ENCODE measurements around the gene LAT. TPM values are rescaled to one million over a fixed set of nuclear protein-coding genes. Genes with fewer than 3 reads are reported as not detected.

LAT gene
- polyA plus RNA-seq, 1 of the 3 experiments (the other 2 are of a cell fraction): 8.0 TPM

DNA sequence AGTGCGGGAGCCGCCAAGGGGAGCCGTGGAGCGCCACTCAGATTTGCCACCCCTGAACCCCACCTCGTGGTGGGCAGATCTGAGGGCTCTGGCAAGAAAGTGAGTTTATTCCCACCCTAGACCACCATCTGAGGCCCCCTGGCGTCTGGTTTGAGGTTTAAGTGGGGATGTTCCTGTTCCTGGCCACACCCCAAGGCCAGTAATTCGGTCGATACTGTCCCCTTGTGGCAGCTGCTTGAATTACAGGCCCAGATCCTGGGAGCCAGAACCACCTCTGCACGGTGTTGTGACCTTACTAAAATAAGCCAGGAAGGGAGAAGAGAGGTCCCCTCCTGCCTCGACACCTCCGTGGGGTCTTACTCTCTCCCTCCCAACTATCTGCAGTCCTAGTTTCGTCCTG is 3.3 kb upstream of the LAT start:
- 80% methylated on average over 5 of the region's 12 CpGs for WGBS (ENCODE audit: low lambda C conversion rate)
- POLR2A ChIA-PET: no interaction called here
- Histone ChIP-seq H3K27me3 (ENCODE audit: insufficient read depth) (no peaks in the 10 kb centered on the region), H3K4me3 (ENCODE audit: low read depth in 2 of 2, low read length in 1 of 2) (no peak overlapping the region), H3K4me2 (no peak overlapping the region), H3K9me2 (no peaks in the 10 kb centered on the region), H3K79me2 (ENCODE audit: insufficient read depth) (peaks cover 10% of the 10 kb centered on the region), H3F3A (replicated peaks; ENCODE audit: insufficient read depth) (no peaks in the 10 kb centered on the region), H3K9me3 (no peaks in the 10 kb centered on the region), H2AFZ (ENCODE audit: low read depth) (no peak overlapping the region), H3K27ac (ENCODE audit: low read depth in 2 of 2, low read length in 1 of 2) (no peak overlapping the region), H3K4me1 (ENCODE audit: control insufficient read depth in 1 of 2, insufficient read depth in 2 of 2, low read depth in 1 of 2, low read length in 1 of 2) (no peaks in the 10 kb centered on the region), H3K9ac (no peak overlapping the region), H3K36me3 (replicated peaks in 1 of 2; ENCODE audit: control insufficient read depth in 1 of 2, insufficient read depth in 2 of 2, low read length in 1 of 2) (peaks cover 13 to 16% of the 10 kb centered on the region in 2 experiments), H4K20me1 (ENCODE audit: insufficient read depth) (no peaks in the 10 kb centered on the region)
- peak; percentile 72 for DNase-seq
- TF ChIP-seq GATA2 (CRISPR knock-in tag; IDR thresholded peaks at IDR 0.05) (no peak), EP300 (IDR thresholded peaks at IDR 0.05; ENCODE audit: borderline replicate concordance in 1 of 2, low read depth in 1 of 2, low read length in 1 of 2) (no peak)
- TF ChIP-seq, protein P1, sequence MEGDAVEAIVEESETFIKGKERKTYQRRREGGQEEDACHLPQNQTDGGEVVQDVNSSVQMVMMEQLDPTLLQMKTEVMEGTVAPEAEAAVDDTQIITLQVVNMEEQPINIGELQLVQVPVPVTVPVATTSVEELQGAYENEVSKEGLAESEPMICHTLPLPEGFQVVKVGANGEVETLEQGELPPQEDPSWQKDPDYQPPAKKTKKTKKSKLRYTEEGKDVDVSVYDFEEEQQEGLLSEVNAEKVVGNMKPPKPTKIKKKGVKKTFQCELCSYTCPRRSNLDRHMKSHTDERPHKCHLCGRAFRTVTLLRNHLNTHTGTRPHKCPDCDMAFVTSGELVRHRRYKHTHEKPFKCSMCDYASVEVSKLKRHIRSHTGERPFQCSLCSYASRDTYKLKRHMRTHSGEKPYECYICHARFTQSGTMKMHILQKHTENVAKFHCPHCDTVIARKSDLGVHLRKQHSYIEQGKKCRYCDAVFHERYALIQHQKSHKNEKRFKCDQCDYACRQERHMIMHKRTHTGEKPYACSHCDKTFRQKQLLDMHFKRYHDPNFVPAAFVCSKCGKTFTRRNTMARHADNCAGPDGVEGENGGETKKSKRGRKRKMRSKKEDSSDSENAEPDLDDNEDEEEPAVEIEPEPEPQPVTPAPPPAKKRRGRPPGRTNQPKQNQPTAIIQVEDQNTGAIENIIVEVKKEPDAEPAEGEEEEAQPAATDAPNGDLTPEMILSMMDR (IDR thresholded peaks at IDR 0.05): peak; percentile 57
- CTCF ChIA-PET: no interaction called here

DNA sequence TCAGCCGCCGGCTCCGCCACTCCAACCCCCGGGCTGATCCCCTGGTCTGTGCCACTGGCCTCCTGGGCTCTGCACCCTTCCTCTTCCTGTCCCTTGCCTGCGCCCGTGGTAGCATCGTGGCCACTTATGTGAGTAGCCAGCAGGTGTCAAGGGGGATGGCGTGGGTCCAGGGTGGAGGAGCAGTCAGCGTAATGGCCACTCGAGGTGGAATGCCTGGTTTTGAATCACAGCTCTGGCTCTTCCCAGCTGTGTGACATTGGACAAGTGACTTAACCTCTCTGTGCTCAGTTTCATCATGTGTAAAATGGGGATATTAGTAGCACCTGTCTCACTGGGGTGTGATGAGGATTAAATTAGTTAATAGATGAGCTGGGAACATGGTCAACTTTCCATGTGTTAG is 2.4 kb upstream of the LAT start:
- DNase-seq: no peak
- Histone ChIP-seq H3F3A (replicated peaks; ENCODE audit: insufficient read depth) (no peaks in the 10 kb centered on the region), H3K27ac (ENCODE audit: low read depth in 2 of 2, low read length in 1 of 2) (no peak overlapping the region), H3K9me2 (no peaks in the 10 kb centered on the region), H2AFZ (ENCODE audit: low read depth) (no peak overlapping the region), H3K79me2 (ENCODE audit: insufficient read depth) (peaks cover under 1% of the 10 kb centered on the region; the same call in 1 of the 2 replicates), H3K27me3 (ENCODE audit: insufficient read depth) (no peaks in the 10 kb centered on the region), H3K36me3 (replicated peaks in 1 of 2; ENCODE audit: control insufficient read depth in 1 of 2, insufficient read depth in 2 of 2, low read length in 1 of 2) (peaks cover 16 to 22% of the 10 kb centered on the region in 2 experiments), H3K9ac (no peak overlapping the region), H3K4me2 (no peak overlapping the region), H4K20me1 (ENCODE audit: insufficient read depth) (no peaks in the 10 kb centered on the region), H3K9me3 (no peaks in the 10 kb centered on the region), H3K4me3 (ENCODE audit: low read depth in 2 of 2, low read length in 1 of 2) (no peak overlapping the region), H3K4me1 (ENCODE audit: control insufficient read depth in 1 of 2, insufficient read depth in 2 of 2, low read depth in 1 of 2, low read length in 1 of 2) (no peaks in the 10 kb centered on the region)
- ChIA-PET POLR2A (no interaction called here), CTCF (interaction anchor here (0.9 to 1.0 kb wide), 2 partner anchors 21 to 37 kb away, joined by 3 to 4 read pairs; no protein-coding TSS in a partner anchor)
- no peak for TF ChIP-seq JUND (IDR thresholded peaks at IDR 0.05)
- no peak for TF ChIP-seq MXI1 (IDR thresholded peaks at IDR 0.05; ENCODE audit: low read depth, low read length)
- TF ChIP-seq FOXJ3 (CRISPR knock-in tag; IDR thresholded peaks at IDR 0.05): no peak
- no peak for TF ChIP-seq RAD21 (IDR thresholded peaks at IDR 0.05; ENCODE audit: low read length)
- no peak for TF ChIP-seq RFX5 (IDR thresholded peaks at IDR 0.05; ENCODE audit: low read length)
- TF ChIP-seq RXRA (IDR thresholded peaks at IDR 0.05; ENCODE audit: borderline replicate concordance, low read depth): no peak
- TF ChIP-seq MEF2A (IDR thresholded peaks at IDR 0.05; ENCODE audit: borderline replicate concordance, low read depth): no peak
- TF ChIP-seq YY1 (IDR thresholded peaks at IDR 0.05; ENCODE audit: low read depth): no peak
- TF ChIP-seq FOSL2 (IDR thresholded peaks at IDR 0.05; ENCODE audit: borderline replicate concordance, low read depth): no peak
- no peak for TF ChIP-seq CHD2 (IDR thresholded peaks at IDR 0.05; ENCODE audit: low read length, partially characterized antibody)
- 96% methylated on average over 4 of the region's 10 CpGs for WGBS (ENCODE audit: low lambda C conversion rate)
